A549 (cell line): ENCODE results near the gene ARTN. TPM values are rescaled to one million over a fixed set of nuclear protein-coding genes. Genes with fewer than 3 reads are reported as not detected.

Experiments used
- ATAC-seq, 2 experiments: fragments of 200-7000 bp in 1 of 2; fragments of >200 bp in 1 of 2; cut with Nextera tagmentation in 1 of 2; cut with Tn5 transposase in 1 of 2; 3 replicates each; pipeline versions ENCODE4 v1.8.0 to v1.9.1; 2018 to 2020; ENCODE audit warnings: mild to moderate bottlenecking in 1 of 2, moderate library complexity in 1 of 2
- CTCF ChIA-PET: fragments of 300-600 bp; sonication (Branson Sonifier 250); formaldehyde crosslinking; extraction: SDS; loops from one replicate; lab custom pipeline; 2021; ENCODE audit warnings: antibody characterized with exemption, inconsistent platforms; lab: Yijun Ruan, JAX
- POLR2A ChIA-PET: fragments of 350-600 bp; formaldehyde crosslinking; extraction: SDS; loops from one replicate; lab custom pipeline; 2021; ENCODE audit warnings: antibody characterized with exemption, inconsistent platforms; lab: Yijun Ruan, JAX
- DNase-seq, 2 experiments: peaks; one replicate each; pipeline versions ENCODE4 v3.0.0 to v3.0.0-alpha.2; 2011 to 2016; ENCODE audit warnings: low read depth in 1 of 2, low spot score in 1 of 2
- FAIRE-seq: peaks from 2 replicates; lab custom pipeline; 2011; peaks lifted over from hg19 to GRCh38; lab: Jason Lieb, UNC
- H3K27ac ChIP-seq, 2 experiments: fragments of >200 bp; sonication (Bioruptor Twin); formaldehyde crosslinking; 3 replicates each; pipeline ENCODE4 v1.5.1; 2016 to 2017
- H3K4me1 ChIP-seq: fragments of >200 bp; sonication (Bioruptor Twin); formaldehyde crosslinking; 3 replicates; pipeline ENCODE4 v1.6.1; 2016
- H3K4me2 ChIP-seq: fragments of >200 bp; sonication (Bioruptor Twin); formaldehyde crosslinking; 3 replicates; pipeline ENCODE4 v1.6.1; 2016
- H3K4me3 ChIP-seq: fragments of >200 bp; sonication (Bioruptor Twin); formaldehyde crosslinking; 3 replicates; pipeline ENCODE4 v1.5.1; 2016
- H3K9me3 ChIP-seq: fragments of >200 bp; sonication (Bioruptor Twin); formaldehyde crosslinking; 3 replicates; pipeline ENCODE4 v1.6.1; 2016
- CBX8 ChIP-seq: fragments of 200-600 bp; sonication (generic); IDR thresholded peaks from 2 replicates; pipeline ENCODE4 v1.6.1; 2016
- CEBPB ChIP-seq, 2 experiments: fragments of >200 bp in 1 of 2; sonication (Bioruptor Twin) in 1 of 2; formaldehyde crosslinking in 1 of 2; IDR thresholded peaks; 2 replicates each; pipeline ENCODE4 v1.6.1; 2012 to 2016
- CHD2 ChIP-seq: fragments of 150-350 bp; IDR thresholded peaks from 2 replicates; pipeline ENCODE4 v1.6.1; 2014; ENCODE audit warnings: low read length; ENCODE audit not compliant: partially characterized antibody
- EP300 ChIP-seq, 2 experiments: fragments of >200 bp; sonication (Bioruptor Twin); formaldehyde crosslinking; IDR thresholded peaks; 2 replicates in 1 of 2; 3 replicates in 1 of 2; pipeline ENCODE4 v1.6.1; 2016 to 2017
- ESRRA ChIP-seq: fragments of 150-350 bp; IDR thresholded peaks from 2 replicates; pipeline ENCODE4 v1.6.1; 2014; ENCODE audit warnings: mild to moderate bottlenecking, low read length, borderline replicate concordance
- FOSB ChIP-seq: fragments of 250-450 bp; sonication (Bioruptor Pico); IDR thresholded peaks from 2 replicates; pipeline ENCODE4 v1.5.0; 2020; ENCODE audit warnings: mild to moderate bottlenecking, moderate library complexity
- FOXS1 ChIP-seq: fragments of 250-450 bp; sonication (Bioruptor Pico); IDR thresholded peaks from 2 replicates; pipeline ENCODE4 v1.5.0; 2020; ENCODE audit warnings: mild to moderate bottlenecking, moderate library complexity
- HES2 ChIP-seq: fragments of >200 bp; sonication (Bioruptor Twin); formaldehyde crosslinking; IDR thresholded peaks from 2 replicates; pipeline ENCODE4 v1.6.1; 2016
- HOXB5 ChIP-seq: fragments of 250-450 bp; sonication (Bioruptor Pico); IDR thresholded peaks from 2 replicates; pipeline ENCODE4 v1.5.0; 2020; ENCODE audit warnings: mild to moderate bottlenecking, moderate library complexity
- KDM1A ChIP-seq: fragments of 200-600 bp; sonication (generic); IDR thresholded peaks from 2 replicates; pipeline ENCODE4 v1.6.1; 2016; ENCODE audit warnings: low read depth, mild to moderate bottlenecking
- KDM5A ChIP-seq: fragments of 200-600 bp; sonication (generic); IDR thresholded peaks from 2 replicates; pipeline ENCODE4 v1.6.1; 2016; ENCODE audit warnings: antibody characterized with exemption, mild to moderate bottlenecking
- MAZ ChIP-seq: fragments of 150-350 bp; IDR thresholded peaks from 2 replicates; pipeline ENCODE4 v1.6.1; 2014; ENCODE audit warnings: antibody characterized with exemption, low read depth, low read length, borderline replicate concordance
- NFE2L2 ChIP-seq: fragments of 150-350 bp; conservative IDR thresholded peaks from 2 replicates; pipeline ENCODE4 v1.6.1; 2014; ENCODE audit warnings: low read length
- NR3C1 ChIP-seq: fragments of >200 bp; sonication (Bioruptor Twin); formaldehyde crosslinking; IDR thresholded peaks from 3 replicates; pipeline ENCODE4 v1.6.1; 2017
- PHF8 ChIP-seq: fragments of 200-600 bp; sonication (generic); IDR thresholded peaks from 2 replicates; pipeline ENCODE4 v1.6.1; 2016; ENCODE audit warnings: low read depth, mild to moderate bottlenecking, antibody characterized with exemption, moderate library complexity, borderline replicate concordance
- POLR2A ChIP-seq: IDR thresholded peaks from 2 replicates; pipeline ENCODE4 v1.6.1; 2012; ENCODE audit warnings: mild to moderate bottlenecking, low read length
- POLR2AphosphoS2 ChIP-seq: conservative IDR thresholded peaks from 2 replicates; pipeline ENCODE4 v1.6.1; 2012; ENCODE audit warnings: low read length, improper control_type of control experiment, inconsistent platforms
- RAD21 ChIP-seq, 2 experiments: fragments of >200 bp in 1 of 2; sonication (Bioruptor Twin) in 1 of 2; formaldehyde crosslinking in 1 of 2; IDR thresholded peaks in 1 of 2; conservative IDR thresholded peaks in 1 of 2; 2 replicates in 1 of 2; 3 replicates in 1 of 2; pipeline ENCODE4 v1.6.1; 2012 to 2018; ENCODE audit warnings: inconsistent platforms in 1 of 2
- RCOR1 ChIP-seq: fragments of 150-350 bp; IDR thresholded peaks from 2 replicates; pipeline ENCODE4 v1.6.1; 2014; ENCODE audit warnings: antibody characterized with exemption, low read length, low read depth
- SMC3 ChIP-seq: fragments of >200 bp; sonication (Bioruptor Twin); formaldehyde crosslinking; IDR thresholded peaks from 3 replicates; pipeline ENCODE4 v1.6.1; 2018; ENCODE audit warnings: inconsistent platforms
- TFCP2L1 ChIP-seq: fragments of 250-450 bp; sonication (Bioruptor Pico); IDR thresholded peaks from 2 replicates; pipeline ENCODE4 v1.5.0; 2021; ENCODE audit warnings: mild to moderate bottlenecking
- TP53 ChIP-seq: fragments of 250-450 bp; sonication (Bioruptor Pico); IDR thresholded peaks from 2 replicates; pipeline ENCODE4 v1.5.0; 2021; ENCODE audit warnings: mild to moderate bottlenecking, moderate library complexity
- ZC3H11A ChIP-seq: fragments of 450-650 bp; IDR thresholded peaks from 2 replicates; pipeline ENCODE4 v1.6.1; 2014; ENCODE audit warnings: antibody characterized with exemption, mild to moderate bottlenecking
- ZNF302 ChIP-seq: fragments of 250-450 bp; sonication (Bioruptor Pico); IDR thresholded peaks from 2 replicates; pipeline ENCODE4 v1.9.0; 2021; ENCODE audit warnings: inconsistent platforms, mild to moderate bottlenecking, moderate library complexity
- WGBS: methylation state at CpG from one replicate; pipeline ENCODE4 v1.1.6; 2017; ENCODE audit errors: missing lambda C conversion rate; 5-methylcytosine and 5-hydroxymethylcytosine counted together
- polyA plus RNA-seq, 4 experiments: library from polyadenylated mRNA; depleted of rRNA in 3 of 4; stranded (reverse); fragments of >200 nt; fragmentation: RNase III in 1 of 4; extraction: RNeasy Plus Mini Kit Qiagen cat#74134 plus additional on column Dnase treatment in 1 of 4; gene quantifications; 2 replicates in 3 of 4; 3 replicates in 1 of 4; pipeline ENCODE4 v1.2.3, GENCODE V29; 2011 to 2017
- TF ChIP-seq, protein P1 (sequence below): fragments of 150-350 bp; IDR thresholded peaks from 2 replicates; pipeline ENCODE4 v1.6.1; 2014; ENCODE audit warnings: low read depth, mild to moderate bottlenecking, low read length
- TF ChIP-seq, protein P2 (sequence below): IDR thresholded peaks from 2 replicates; pipeline ENCODE4 v1.6.1; 2012; ENCODE audit warnings: low read depth, borderline replicate concordance
- TF ChIP-seq, protein P3 (sequence below): fragments of >200 bp; sonication (Bioruptor Twin); formaldehyde crosslinking; IDR thresholded peaks from 3 replicates; pipeline ENCODE4 v1.6.1; 2016
- TF ChIP-seq, protein P4 (sequence below): fragments of 200-600 bp; sonication (generic); IDR thresholded peaks from 2 replicates; pipeline ENCODE4 v1.6.1; 2016; ENCODE audit warnings: antibody characterized with exemption, mild to moderate bottlenecking, moderate library complexity
- TF ChIP-seq, protein P5 (sequence below): IDR thresholded peaks from 2 replicates; pipeline ENCODE4 v1.6.1; 2012

The ARTN gene
- polyA plus RNA-seq, 2 of the 4 experiments (the other 2 are of a cell fraction), result 0.21 to 0.53 TPM

- H3K4me1 ChIP-seq, result peaks cover 35% of the 10 kb centered on the region; the same call in 1 of the 3 replicates
Measured at GRCh38 chr1:43981636-43982035, 48.0 kb downstream of the ARTN start.

DNA sequence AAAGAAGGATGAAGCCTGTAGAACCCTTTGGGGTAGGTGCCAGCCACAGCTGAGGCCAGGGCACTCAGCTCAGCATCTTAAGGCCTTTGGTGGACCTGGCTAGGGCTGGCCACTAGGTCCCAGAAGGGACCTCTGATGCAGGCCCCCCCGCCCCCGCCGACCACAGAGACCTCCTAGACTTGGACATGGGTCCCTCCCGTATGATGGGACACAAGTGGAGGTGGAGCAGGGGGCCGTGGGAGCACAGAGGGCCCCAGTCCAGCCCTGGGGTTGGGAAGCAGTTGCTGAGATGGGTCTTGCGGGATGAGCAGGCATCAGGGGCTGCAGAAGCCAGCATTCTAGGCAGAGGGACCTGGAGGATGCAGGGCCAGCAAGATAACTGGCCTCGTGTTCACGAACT lies 48.6 kb downstream of the ARTN start:
- DNase-seq (no peak), ATAC-seq (no peak), FAIRE-seq (no peak)
- ChIA-PET CTCF (no interaction called here), POLR2A (no interaction called here)
- TF ChIP-seq ZC3H11A (no peak), MAZ (no peak), CBX8 (no peak), EP300 (IDR thresholded peaks at IDR 0.05) (no peak), NFE2L2 (no peak), RAD21 (conservative IDR thresholded peaks at IDR 0.05 in 1 of 2, IDR thresholded peaks at IDR 0.05 in 1 of 2) (no peak), CHD2 (no peak), PHF8 (no peak), FOXS1 (CRISPR knock-in tag) (no peak), ESRRA (no peak), ZNF302 (CRISPR knock-in tag) (no peak), HOXB5 (CRISPR knock-in tag) (no peak), TP53 (CRISPR knock-in tag) (no peak), NR3C1 (no peak), POLR2AphosphoS2 (no peak)
- TF ChIP-seq, protein P1, sequence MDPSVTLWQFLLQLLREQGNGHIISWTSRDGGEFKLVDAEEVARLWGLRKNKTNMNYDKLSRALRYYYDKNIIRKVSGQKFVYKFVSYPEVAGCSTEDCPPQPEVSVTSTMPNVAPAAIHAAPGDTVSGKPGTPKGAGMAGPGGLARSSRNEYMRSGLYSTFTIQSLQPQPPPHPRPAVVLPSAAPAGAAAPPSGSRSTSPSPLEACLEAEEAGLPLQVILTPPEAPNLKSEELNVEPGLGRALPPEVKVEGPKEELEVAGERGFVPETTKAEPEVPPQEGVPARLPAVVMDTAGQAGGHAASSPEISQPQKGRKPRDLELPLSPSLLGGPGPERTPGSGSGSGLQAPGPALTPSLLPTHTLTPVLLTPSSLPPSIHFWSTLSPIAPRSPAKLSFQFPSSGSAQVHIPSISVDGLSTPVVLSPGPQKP, result no peak
- TF ChIP-seq, protein P2, sequence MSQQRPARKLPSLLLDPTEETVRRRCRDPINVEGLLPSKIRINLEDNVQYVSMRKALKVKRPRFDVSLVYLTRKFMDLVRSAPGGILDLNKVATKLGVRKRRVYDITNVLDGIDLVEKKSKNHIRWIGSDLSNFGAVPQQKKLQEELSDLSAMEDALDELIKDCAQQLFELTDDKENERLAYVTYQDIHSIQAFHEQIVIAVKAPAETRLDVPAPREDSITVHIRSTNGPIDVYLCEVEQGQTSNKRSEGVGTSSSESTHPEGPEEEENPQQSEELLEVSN, result no peak
- no peak overlapping the region for H3K4me2 ChIP-seq
- H3K9me3 ChIP-seq, result no peaks in the 10 kb centered on the region
- H3K4me1 ChIP-seq, result peaks cover 40% of the 10 kb centered on the region; the same call in 2 of the 3 replicates
- no peak overlapping the region for H3K27ac ChIP-seq
- 91% methylated on average over 5 of the region's 8 CpGs for WGBS
- H3K4me3 ChIP-seq, result no peak overlapping the region

More at GRCh38 chr1:43981636-43982035, 48.0 kb downstream of the ARTN start:
- DNase-seq, result no peak
- CTCF ChIA-PET, result no interaction called here
- Histone ChIP-seq H3K4me2 (no peak overlapping the region), H3K4me3 (no peak overlapping the region), H3K9me3 (no peaks in the 10 kb centered on the region), H3K27ac (no peak overlapping the region)
- FAIRE-seq, result no peak
- POLR2A ChIA-PET, result no interaction called here
- WGBS, result 91% methylated on average over 13 of the region's 20 CpGs
- ATAC-seq, result no peak
- TF ChIP-seq KDM5A, result no peak
- TF ChIP-seq, protein P3, sequence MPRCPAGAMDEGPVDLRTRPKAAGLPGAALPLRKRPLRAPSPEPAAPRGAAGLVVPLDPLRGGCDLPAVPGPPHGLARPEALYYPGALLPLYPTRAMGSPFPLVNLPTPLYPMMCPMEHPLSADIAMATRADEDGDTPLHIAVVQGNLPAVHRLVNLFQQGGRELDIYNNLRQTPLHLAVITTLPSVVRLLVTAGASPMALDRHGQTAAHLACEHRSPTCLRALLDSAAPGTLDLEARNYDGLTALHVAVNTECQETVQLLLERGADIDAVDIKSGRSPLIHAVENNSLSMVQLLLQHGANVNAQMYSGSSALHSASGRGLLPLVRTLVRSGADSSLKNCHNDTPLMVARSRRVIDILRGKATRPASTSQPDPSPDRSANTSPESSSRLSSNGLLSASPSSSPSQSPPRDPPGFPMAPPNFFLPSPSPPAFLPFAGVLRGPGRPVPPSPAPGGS, result no peak
- TF ChIP-seq HES2, result no peak
- no peak for TF ChIP-seq KDM1A
- no peak for TF ChIP-seq ESRRA
- TF ChIP-seq, protein P4, sequence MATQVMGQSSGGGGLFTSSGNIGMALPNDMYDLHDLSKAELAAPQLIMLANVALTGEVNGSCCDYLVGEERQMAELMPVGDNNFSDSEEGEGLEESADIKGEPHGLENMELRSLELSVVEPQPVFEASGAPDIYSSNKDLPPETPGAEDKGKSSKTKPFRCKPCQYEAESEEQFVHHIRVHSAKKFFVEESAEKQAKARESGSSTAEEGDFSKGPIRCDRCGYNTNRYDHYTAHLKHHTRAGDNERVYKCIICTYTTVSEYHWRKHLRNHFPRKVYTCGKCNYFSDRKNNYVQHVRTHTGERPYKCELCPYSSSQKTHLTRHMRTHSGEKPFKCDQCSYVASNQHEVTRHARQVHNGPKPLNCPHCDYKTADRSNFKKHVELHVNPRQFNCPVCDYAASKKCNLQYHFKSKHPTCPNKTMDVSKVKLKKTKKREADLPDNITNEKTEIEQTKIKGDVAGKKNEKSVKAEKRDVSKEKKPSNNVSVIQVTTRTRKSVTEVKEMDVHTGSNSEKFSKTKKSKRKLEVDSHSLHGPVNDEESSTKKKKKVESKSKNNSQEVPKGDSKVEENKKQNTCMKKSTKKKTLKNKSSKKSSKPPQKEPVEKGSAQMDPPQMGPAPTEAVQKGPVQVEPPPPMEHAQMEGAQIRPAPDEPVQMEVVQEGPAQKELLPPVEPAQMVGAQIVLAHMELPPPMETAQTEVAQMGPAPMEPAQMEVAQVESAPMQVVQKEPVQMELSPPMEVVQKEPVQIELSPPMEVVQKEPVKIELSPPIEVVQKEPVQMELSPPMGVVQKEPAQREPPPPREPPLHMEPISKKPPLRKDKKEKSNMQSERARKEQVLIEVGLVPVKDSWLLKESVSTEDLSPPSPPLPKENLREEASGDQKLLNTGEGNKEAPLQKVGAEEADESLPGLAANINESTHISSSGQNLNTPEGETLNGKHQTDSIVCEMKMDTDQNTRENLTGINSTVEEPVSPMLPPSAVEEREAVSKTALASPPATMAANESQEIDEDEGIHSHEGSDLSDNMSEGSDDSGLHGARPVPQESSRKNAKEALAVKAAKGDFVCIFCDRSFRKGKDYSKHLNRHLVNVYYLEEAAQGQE, result no peak
- TF ChIP-seq RCOR1, result no peak
- TF ChIP-seq, protein P5, sequence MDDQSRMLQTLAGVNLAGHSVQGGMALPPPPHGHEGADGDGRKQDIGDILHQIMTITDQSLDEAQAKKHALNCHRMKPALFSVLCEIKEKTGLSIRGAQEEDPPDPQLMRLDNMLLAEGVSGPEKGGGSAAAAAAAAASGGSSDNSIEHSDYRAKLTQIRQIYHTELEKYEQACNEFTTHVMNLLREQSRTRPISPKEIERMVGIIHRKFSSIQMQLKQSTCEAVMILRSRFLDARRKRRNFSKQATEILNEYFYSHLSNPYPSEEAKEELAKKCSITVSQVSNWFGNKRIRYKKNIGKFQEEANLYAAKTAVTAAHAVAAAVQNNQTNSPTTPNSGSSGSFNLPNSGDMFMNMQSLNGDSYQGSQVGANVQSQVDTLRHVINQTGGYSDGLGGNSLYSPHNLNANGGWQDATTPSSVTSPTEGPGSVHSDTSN, result no peak
- no peak for TF ChIP-seq ZNF302 (CRISPR knock-in tag)
- TF ChIP-seq SMC3, result no peak
- no peak for TF ChIP-seq POLR2A
- no peak for TF ChIP-seq TFCP2L1 (CRISPR knock-in tag)
- no peak for TF ChIP-seq FOSB (CRISPR knock-in tag)
- TF ChIP-seq CEBPB (IDR thresholded peaks at IDR 0.05), result no peak
- no peak for TF ChIP-seq POLR2AphosphoS2
- TF ChIP-seq, all 56 proteins: peak for 0
